Astrocyte of the cerebellum (primary cell): Measurements from ENCODE around the gene SPI1.

Experiments used
- DNase-seq: peaks from one replicate; pipeline ENCODE4 v3.0.0-alpha.2; 2011; ENCODE audit warnings: low read depth
- H3K4me3 ChIP-seq: 2 replicates; pipeline ENCODE4 v1.5.1; 2011; ENCODE audit warnings: mild to moderate bottlenecking, low read depth, low read length, moderate library complexity
- CTCF ChIP-seq: IDR thresholded peaks from 2 replicates; pipeline ENCODE4 v1.5.1; 2012; ENCODE audit warnings: low read length, low read depth, moderate library complexity, mild to moderate bottlenecking; ENCODE audit errors: missing control alignments
- in situ Hi-C: cut with HindIII; loops from 2 replicates; pipeline ENCODE4 v1.10.0; 2017; ENCODE audit warnings: low sequenced_read_pairs

The SPI1 gene

GRCh38 chr11:47396049-47396320 lies 17.6 kb upstream of the SPI1 start:
- in situ Hi-C loops: no loop called here
- H3K4me3 ChIP-seq: no peak overlapping the region

GRCh38 chr11:47395223-47396048 lies 17.1 kb upstream of the SPI1 start:
- in situ Hi-C loops: no loop called here
- no peak overlapping the region for H3K4me3 ChIP-seq
- TF ChIP-seq CTCF: no peak
- DNase-seq: no peak

More at GRCh38 chr11:47396049-47396320, 17.6 kb upstream of the SPI1 start:
- TF ChIP-seq CTCF: no peak
- no peak for DNase-seq

- DNase-seq: no peak
- TF ChIP-seq CTCF: no peak
- in situ Hi-C loops: no loop called here
- H3K4me3 ChIP-seq: no peak overlapping the region
These were observed 16.2 kb upstream of the SPI1 start for GRCh38 chr11:47394322-47395222.

GRCh38 chr11:47394050-47394321 lies 15.6 kb upstream of the SPI1 start:
- in situ Hi-C loops: no loop called here
- no peak for TF ChIP-seq CTCF
- H3K4me3 ChIP-seq: no peak overlapping the region
- DNase-seq: no peak

- in situ Hi-C loops: no loop called here
- no peak for TF ChIP-seq CTCF
- H3K4me3 ChIP-seq: no peak overlapping the region
- no peak for DNase-seq
These were observed 15.1 kb upstream of the SPI1 start for GRCh38 chr11:47393163-47394049.

- no peak for TF ChIP-seq CTCF
- no peak for DNase-seq
- no peak overlapping the region for H3K4me3 ChIP-seq
- in situ Hi-C loops: no loop called here
These were observed 14.3 kb upstream of the SPI1 start for GRCh38 chr11:47392546-47393162.
